ENCODE data around the gene SPEF2. TPM values are rescaled to one million over a fixed set of nuclear protein-coding genes. Genes with fewer than 3 reads are reported as not detected.

Gene SPEF2
- total RNA-seq, 4 donors from 2014 or later = 6.3 to 15.2 (median 8.5) TPM

- TF ChIP-seq CTCF (IDR thresholded peaks at IDR 0.05; ENCODE audit: low read depth) = no peak
Measured at GRCh38 chr5:35788724-35789123, 171.1 kb downstream of the SPEF2 start.

- TF ChIP-seq CTCF (IDR thresholded peaks at IDR 0.05; ENCODE audit: low read depth) = no peak
Measured at GRCh38 chr5:35789732-35790456, 172.2 kb downstream of the SPEF2 start.

GRCh38 chr5:35790457-35790822 is 172.8 kb downstream of the SPEF2 start:
- no peak for TF ChIP-seq CTCF (IDR thresholded peaks at IDR 0.05; ENCODE audit: low read depth)

GRCh38 chr5:35794328-35794619 is 176.6 kb downstream of the SPEF2 start:
- no peak for TF ChIP-seq CTCF (IDR thresholded peaks at IDR 0.05; ENCODE audit: low read depth)

GRCh38 chr5:35794684-35795375 is 177.2 kb downstream of the SPEF2 start:
- no peak for TF ChIP-seq CTCF (IDR thresholded peaks at IDR 0.05; ENCODE audit: low read depth)

GRCh38 chr5:35799181-35799580 is 181.5 kb downstream of the SPEF2 start:
- no peak for TF ChIP-seq CTCF (IDR thresholded peaks at IDR 0.05; ENCODE audit: low read depth)

GRCh38 chr5:35799753-35800152 is 182.1 kb downstream of the SPEF2 start:
- TF ChIP-seq CTCF (IDR thresholded peaks at IDR 0.05; ENCODE audit: low read depth) = no peak

All from subcutaneous adipose tissue (tissue), 4 donors.